Measurements from ENCODE around the gene CEP57.

DNA sequence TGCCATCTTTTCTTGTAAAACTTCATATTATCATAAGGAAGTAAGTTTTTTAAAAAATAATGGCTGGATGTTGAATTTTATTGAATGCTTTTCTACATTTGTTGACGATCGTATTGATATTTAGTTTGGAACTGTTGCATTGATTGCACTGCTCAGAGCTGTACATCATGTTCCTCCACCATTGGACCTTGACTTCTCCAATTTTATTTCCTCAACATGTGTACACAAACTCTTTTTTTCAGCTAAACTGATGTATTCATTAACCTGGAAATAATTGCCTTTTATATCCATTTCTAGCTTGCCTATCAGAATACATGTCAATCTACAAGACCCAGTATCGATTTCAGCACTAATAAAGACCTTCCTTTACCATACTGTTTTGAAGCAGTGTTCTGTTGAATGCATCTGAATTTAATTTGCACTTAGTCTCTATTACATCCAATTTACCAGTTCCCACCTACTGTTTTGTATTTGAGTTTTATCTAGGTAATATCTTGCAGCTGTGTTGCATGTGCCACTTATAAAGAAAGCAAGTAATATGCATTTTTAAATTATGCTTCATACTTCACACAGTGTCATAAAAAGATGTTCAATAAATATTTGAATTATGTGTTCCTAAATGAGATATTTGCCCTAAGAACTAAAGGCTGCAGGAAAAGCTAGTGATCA, 5.5 kb downstream of the CEP57 start:
- TF ChIP-seq, protein P1, sequence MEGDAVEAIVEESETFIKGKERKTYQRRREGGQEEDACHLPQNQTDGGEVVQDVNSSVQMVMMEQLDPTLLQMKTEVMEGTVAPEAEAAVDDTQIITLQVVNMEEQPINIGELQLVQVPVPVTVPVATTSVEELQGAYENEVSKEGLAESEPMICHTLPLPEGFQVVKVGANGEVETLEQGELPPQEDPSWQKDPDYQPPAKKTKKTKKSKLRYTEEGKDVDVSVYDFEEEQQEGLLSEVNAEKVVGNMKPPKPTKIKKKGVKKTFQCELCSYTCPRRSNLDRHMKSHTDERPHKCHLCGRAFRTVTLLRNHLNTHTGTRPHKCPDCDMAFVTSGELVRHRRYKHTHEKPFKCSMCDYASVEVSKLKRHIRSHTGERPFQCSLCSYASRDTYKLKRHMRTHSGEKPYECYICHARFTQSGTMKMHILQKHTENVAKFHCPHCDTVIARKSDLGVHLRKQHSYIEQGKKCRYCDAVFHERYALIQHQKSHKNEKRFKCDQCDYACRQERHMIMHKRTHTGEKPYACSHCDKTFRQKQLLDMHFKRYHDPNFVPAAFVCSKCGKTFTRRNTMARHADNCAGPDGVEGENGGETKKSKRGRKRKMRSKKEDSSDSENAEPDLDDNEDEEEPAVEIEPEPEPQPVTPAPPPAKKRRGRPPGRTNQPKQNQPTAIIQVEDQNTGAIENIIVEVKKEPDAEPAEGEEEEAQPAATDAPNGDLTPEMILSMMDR (IDR thresholded peaks at IDR 0.05) = no peak
- TF ChIP-seq MAX (IDR thresholded peaks at IDR 0.05) (no peak), JUNB (IDR thresholded peaks at IDR 0.05) (no peak), KDM5A (IDR thresholded peaks at IDR 0.05) (no peak), MYC (IDR thresholded peaks at IDR 0.05; ENCODE audit: borderline replicate concordance, low read length) (no peak), SREBF2 (IDR thresholded peaks at IDR 0.05) (no peak)
